ENCODE measurements around the gene RIOK3.

RIOK3 gene

DNA sequence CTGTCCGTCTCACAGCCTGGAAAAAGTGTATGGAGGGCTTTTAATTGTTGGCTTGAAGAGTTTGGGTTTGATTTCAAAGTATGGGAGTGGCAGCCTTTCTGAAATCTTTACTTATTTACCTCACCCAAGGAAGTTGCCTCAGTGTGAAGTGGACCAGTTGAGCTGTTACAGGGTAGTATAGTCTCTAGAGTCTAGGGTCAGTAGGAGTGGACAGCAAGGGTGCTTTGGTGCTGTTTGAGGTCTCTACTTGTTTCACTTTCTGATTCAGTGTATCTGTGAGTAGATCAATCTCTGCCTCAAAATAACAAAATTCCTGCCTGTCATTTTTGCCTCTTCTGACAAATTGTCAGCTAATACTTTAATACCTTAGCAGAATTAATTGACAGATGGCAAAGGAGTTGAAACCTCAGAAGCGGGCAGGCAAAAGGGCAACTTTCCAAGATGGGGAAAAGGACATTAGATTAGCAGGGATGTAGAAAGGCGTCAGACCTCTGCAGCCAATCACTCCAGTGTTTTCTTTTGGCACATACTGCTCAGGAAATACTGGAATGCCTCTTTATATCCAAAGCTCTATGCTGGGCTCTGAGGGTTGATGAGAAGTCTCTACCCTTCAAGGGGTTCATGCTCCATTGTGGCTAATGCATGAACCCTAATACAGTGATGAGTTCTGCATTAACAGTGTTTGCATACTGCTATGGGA is 5.9 kb downstream of the RIOK3 start:
- no peak overlapping the region for H3K4me3 ChIP-seq (ENCODE audit: control insufficient read depth, low read depth, low read length)
- TF ChIP-seq, protein P1, sequence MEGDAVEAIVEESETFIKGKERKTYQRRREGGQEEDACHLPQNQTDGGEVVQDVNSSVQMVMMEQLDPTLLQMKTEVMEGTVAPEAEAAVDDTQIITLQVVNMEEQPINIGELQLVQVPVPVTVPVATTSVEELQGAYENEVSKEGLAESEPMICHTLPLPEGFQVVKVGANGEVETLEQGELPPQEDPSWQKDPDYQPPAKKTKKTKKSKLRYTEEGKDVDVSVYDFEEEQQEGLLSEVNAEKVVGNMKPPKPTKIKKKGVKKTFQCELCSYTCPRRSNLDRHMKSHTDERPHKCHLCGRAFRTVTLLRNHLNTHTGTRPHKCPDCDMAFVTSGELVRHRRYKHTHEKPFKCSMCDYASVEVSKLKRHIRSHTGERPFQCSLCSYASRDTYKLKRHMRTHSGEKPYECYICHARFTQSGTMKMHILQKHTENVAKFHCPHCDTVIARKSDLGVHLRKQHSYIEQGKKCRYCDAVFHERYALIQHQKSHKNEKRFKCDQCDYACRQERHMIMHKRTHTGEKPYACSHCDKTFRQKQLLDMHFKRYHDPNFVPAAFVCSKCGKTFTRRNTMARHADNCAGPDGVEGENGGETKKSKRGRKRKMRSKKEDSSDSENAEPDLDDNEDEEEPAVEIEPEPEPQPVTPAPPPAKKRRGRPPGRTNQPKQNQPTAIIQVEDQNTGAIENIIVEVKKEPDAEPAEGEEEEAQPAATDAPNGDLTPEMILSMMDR (IDR thresholded peaks at IDR 0.05; ENCODE audit: control insufficient read depth, insufficient read depth, low read depth, low read length, missing control alignments): no peak
- DNase-seq (ENCODE audit: low read depth): no peak

DNA sequence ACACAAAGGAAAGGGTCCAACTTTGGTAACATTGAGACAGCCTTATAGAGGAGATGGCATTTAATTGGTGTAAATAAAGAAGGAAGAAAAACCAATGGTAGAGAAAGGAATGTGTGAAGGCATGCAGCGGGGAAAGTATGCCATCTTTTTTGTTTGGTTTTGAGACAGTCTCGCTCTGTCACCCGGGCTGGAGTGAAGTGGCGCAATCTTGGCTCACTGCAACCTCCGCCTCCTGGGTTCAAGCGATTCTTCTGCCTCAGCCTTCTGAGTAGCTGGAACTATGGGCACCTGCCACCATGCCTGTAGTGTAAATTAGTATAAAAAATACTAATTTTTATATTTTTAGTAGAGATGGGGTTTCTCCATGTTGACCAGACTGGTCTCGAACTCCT is 6.4 kb downstream of the RIOK3 start:
- H3K4me3 ChIP-seq (ENCODE audit: control insufficient read depth, low read depth, low read length): no peak overlapping the region
- TF ChIP-seq, protein P1 (IDR thresholded peaks at IDR 0.05; ENCODE audit: control insufficient read depth, insufficient read depth, low read depth, low read length, missing control alignments): no peak
- no peak for DNase-seq (ENCODE audit: low read depth)

DNA sequence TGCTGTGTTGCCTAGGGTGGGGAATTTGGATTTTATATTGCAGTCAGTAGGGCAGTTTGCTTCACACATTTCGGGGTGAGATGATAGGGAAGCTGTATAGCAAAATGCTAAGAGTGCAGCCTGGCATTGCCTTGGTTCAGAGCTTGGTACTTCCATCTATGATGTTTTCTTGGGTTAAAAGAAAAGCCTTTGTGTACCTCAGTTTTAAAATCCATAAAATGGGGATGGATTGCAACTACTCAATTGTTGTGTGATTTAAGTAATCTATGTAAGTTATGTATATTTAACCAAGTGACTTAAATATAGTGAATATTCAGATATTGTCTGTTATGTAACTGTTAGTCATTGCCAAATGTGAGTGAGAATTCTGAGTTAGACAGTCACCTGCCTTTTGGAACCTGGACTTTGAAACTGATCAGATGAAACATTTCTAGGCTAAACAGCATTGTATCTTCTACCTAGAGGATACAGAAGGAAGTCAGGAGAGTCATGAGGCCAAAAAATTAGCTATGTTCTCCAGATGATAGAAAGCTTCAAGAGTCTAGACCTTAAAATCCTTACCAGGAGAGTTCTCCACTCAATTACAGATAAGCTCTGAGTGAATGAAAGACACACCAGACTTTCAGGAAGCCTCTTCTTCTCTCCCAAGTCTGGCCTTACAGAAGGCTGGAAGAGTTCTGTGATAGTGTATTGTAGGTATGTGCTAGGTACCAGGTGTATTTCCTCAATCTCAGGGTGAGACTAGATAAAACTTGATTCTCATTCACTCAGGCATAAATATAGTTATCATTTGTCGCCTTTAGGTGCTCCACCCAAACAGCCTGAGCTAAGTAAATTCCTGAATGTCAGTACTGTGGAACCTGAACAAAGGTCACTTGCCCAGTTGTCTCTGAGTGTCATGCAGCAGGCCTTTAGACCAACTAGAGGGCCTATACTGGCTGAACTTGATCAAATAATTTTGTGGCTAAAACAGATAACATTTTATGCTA is 7.5 kb downstream of the RIOK3 start:
- no peak overlapping the region for H3K4me3 ChIP-seq (ENCODE audit: control insufficient read depth, low read depth, low read length)
- TF ChIP-seq, protein P1 (IDR thresholded peaks at IDR 0.05; ENCODE audit: control insufficient read depth, insufficient read depth, low read depth, low read length, missing control alignments): no peak
- no peak for DNase-seq (ENCODE audit: low read depth)

DNA sequence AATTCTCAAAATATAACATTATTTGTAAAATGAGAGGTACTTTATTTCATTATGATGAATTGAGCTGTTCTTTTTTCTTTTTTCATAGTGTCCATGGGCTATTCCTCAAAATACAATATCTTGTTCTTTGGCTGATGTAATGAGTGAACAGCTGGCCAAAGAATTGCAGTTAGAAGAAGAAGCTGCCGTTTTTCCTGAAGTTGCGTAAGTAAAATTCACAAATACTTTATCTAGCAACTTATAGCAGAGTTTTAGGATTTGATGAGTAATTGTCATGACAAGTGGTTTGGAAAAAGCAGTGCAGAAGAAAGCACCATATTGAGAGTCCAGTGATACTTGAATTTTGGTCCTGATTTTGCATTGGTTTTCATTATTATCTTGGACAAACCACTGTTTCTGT is 9.8 kb downstream of the RIOK3 start:
- no peak overlapping the region for H3K4me3 ChIP-seq (ENCODE audit: control insufficient read depth, low read depth, low read length)
- DNase-seq (ENCODE audit: low read depth): no peak
- TF ChIP-seq, protein P1 (IDR thresholded peaks at IDR 0.05; ENCODE audit: control insufficient read depth, insufficient read depth, low read depth, low read length, missing control alignments): no peak

DNA sequence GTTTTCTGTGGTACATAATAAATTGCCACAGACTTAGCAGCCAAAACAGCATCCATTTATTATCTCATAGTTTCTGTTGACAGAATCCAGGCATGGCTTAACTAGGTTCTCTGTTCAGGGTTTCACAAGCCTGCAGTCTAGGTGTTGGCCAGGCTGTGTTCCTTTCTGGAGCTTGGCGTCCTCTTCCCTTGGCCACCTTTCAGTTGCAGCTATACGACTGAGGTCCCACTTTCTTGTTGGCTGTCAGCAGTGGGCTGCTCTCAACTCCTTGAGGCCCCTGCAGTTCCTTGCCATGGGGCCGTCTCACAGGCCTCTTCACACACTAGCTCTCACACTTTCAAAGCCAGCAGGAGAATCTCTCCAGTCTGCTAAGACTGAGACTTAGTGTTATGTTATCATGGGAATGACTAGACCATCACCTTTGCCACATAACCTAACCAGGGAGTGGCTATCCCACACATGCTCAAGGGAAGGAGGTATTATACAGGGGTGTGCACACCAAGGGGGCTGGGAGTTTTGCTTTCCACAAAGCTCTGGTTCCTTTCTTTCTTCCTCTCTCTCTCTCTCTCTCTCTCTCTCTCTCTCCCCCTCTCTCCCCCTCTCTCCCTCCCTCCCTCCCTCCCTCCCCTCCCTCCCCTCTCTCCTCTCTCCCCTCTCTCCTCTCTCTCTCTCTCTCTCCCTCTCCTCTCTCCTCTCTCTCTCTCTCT is 15.8 kb downstream of the RIOK3 start:
- no peak for DNase-seq (ENCODE audit: low read depth)
- no peak overlapping the region for H3K4me3 ChIP-seq (ENCODE audit: control insufficient read depth, low read depth, low read length)
- TF ChIP-seq, protein P1 (IDR thresholded peaks at IDR 0.05; ENCODE audit: control insufficient read depth, insufficient read depth, low read depth, low read length, missing control alignments): no peak

DNA sequence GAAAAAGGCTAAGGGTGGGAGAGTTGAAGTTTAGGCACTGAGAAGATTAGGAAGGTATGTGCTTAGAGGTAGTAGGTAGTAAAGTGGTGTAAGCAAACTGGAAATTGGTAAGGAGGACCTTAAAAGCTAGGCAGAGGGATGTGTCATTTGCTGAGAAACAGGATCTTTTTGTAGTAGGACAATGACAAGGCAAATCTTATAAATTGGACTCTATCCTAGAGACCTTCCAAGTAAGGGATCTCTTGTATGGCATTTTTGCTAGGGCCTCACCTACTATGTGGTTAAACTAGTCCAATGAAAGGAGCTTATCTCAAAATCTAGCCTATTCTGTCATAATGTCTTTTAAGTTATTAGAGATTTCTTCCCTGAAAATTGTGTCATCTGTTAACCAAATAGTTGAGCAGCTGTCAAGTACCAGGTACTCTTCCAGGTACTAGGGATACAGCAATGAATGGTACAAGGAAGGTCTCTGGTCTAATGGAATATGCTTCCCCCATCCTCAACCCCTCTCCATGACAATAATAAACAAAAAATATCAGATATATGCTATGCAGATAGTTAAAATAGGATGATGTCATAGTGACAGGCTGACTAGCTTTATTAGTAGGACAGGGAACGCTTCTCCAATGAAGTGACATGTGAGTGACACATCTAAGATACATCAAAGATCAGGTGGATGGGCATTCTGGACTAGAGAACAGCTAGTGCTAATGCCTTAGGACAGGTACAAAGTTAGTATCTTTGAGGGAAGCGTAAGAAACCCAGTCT is 17.7 kb downstream of the RIOK3 start:
- no peak for DNase-seq (ENCODE audit: low read depth)
- TF ChIP-seq, protein P1 (IDR thresholded peaks at IDR 0.05; ENCODE audit: control insufficient read depth, insufficient read depth, low read depth, low read length, missing control alignments): no peak
- H3K4me3 ChIP-seq (ENCODE audit: control insufficient read depth, low read depth, low read length): no peak overlapping the region

Data from AG09309 (cell line).